ENCODE data around the gene COL4A2.

DNA sequence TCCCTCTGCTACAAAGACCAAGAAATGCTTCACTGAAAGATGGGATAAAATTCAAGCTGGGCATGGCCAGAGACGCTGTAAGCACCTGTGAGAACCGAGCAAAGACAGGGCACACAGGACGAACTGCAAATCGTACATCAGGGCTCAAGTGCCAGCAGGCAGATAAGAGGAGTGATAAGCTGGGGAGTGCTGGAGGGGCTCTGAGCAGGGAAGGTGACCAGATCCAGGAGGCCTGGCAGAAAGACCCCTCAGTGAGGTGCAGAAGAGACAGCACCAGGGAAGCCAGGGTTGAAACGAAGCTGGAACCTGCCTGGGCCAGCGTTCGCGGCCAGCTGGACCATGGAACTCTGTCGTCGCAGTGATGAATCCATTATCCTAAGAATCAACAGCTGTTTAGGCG, 244.2 kb downstream of the COL4A2 start:
- TF ChIP-seq POLR2A (IDR thresholded peaks at IDR 0.05): no peak
- TF ChIP-seq, protein P1, sequence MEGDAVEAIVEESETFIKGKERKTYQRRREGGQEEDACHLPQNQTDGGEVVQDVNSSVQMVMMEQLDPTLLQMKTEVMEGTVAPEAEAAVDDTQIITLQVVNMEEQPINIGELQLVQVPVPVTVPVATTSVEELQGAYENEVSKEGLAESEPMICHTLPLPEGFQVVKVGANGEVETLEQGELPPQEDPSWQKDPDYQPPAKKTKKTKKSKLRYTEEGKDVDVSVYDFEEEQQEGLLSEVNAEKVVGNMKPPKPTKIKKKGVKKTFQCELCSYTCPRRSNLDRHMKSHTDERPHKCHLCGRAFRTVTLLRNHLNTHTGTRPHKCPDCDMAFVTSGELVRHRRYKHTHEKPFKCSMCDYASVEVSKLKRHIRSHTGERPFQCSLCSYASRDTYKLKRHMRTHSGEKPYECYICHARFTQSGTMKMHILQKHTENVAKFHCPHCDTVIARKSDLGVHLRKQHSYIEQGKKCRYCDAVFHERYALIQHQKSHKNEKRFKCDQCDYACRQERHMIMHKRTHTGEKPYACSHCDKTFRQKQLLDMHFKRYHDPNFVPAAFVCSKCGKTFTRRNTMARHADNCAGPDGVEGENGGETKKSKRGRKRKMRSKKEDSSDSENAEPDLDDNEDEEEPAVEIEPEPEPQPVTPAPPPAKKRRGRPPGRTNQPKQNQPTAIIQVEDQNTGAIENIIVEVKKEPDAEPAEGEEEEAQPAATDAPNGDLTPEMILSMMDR (IDR thresholded peaks at IDR 0.05): no peak
